Measurements from ENCODE around the gene ANK2. TPM values are rescaled to one million over a fixed set of nuclear protein-coding genes. Genes with fewer than 3 reads are reported as not detected.

ANK2 gene
- total RNA-seq, 2 experiments from 2014 or later = 1.7 to 3.2 TPM

- ChIA-PET CTCF (interaction anchor here (1.0 kb wide), 1 partner anchor 20 kb away, joined by 3 read pairs; no protein-coding TSS in a partner anchor), POLR2A (no interaction called here)
- peaks cover 1% of the 10 kb centered on the region for H3K27me3 Mint-ChIP-seq
- TF ChIP-seq CTCF (IDR thresholded peaks at IDR 0.05) = no peak
- H3K9me3 Mint-ChIP-seq = no peaks in the 10 kb centered on the region
- H3K36me3 Mint-ChIP-seq (ENCODE audit: low read depth) = no peaks in the 10 kb centered on the region
- no peak overlapping the region for H3K4me3 Mint-ChIP-seq
- DNase-seq = no peak
- H3K4me1 Mint-ChIP-seq (ENCODE audit: low read depth) = peaks cover 6% of the 10 kb centered on the region
- intact Hi-C loops (cut with micrococcal nuclease) = no loop called here
- no peak overlapping the region for H3K27ac Mint-ChIP-seq
- ATAC-seq = no peak
Measured at GRCh38 chr4:113145519-113146291, 96.3 kb downstream of the ANK2 start.

DNA sequence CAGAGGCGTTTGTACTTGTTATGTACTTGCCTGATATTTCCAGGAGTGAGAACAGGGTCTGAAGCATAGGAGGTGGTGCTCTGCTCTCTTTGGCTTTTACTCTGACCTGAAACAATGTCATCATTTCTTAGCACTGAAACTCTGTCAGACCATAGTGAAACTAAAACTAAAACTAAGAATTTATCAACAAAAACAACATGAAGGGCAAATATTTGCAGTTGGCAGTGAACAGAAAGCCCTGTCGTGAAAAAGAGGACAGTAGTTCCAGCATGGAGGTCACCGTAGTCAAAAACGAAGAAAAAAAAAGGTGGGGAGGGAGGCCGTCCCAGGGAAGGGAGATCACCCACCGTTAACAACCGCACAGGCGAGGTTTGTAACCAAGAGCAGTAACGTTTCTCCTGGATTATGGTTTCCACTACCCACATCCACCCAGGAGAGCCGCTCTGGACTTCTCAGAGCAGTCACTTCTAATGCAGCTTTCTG lies 97.5 kb downstream of the ANK2 start:
- TF ChIP-seq CTCF (IDR thresholded peaks at IDR 0.05) = no peak
- Mint-ChIP-seq H3K4me3 (peak overlapping the region; percentile 57), H3K4me1 (ENCODE audit: low read depth) (peaks cover 6% of the 10 kb centered on the region), H3K27ac (no peak overlapping the region), H3K36me3 (ENCODE audit: low read depth) (no peaks in the 10 kb centered on the region), H3K9me3 (no peaks in the 10 kb centered on the region), H3K27me3 (peaks cover 1% of the 10 kb centered on the region)
- ATAC-seq (peak; percentile 53), DNase-seq (peak; percentile 2)
- POLR2A ChIA-PET = interaction anchor here (0.6 kb wide), 1 partner anchor 20 kb away, joined by 3 read pairs; no protein-coding TSS in a partner anchor
- CTCF ChIA-PET = interaction anchor here (0.7 kb wide), 1 partner anchor 227 kb away, joined by 3 read pairs; no protein-coding TSS in a partner anchor
- intact Hi-C loops (cut with micrococcal nuclease) = no loop called here

- DNase-seq = no peak
- POLR2A ChIA-PET = no interaction called here
- Mint-ChIP-seq H3K9me3 (no peaks in the 10 kb centered on the region), H3K27me3 (no peaks in the 10 kb centered on the region), H3K36me3 (ENCODE audit: low read depth) (no peaks in the 10 kb centered on the region), H3K4me1 (ENCODE audit: low read depth) (peaks cover 6% of the 10 kb centered on the region), H3K27ac (no peak overlapping the region), H3K4me3 (no peak overlapping the region)
- intact Hi-C loops (cut with micrococcal nuclease) = no loop called here
- CTCF ChIA-PET = interaction anchor here (0.7 kb wide), 1 partner anchor 228 kb away, joined by 3 read pairs; no protein-coding TSS in a partner anchor
- ATAC-seq = no peak
- TF ChIP-seq CTCF (IDR thresholded peaks at IDR 0.05) = no peak
Measured at GRCh38 chr4:113147498-113148111, 98.2 kb downstream of the ANK2 start.

GRCh38 chr4:113148925-113149324 lies 99.5 kb downstream of the ANK2 start:
- DNase-seq = no peak
- Mint-ChIP-seq H3K4me1 (ENCODE audit: low read depth) (peaks cover 6% of the 10 kb centered on the region), H3K4me3 (no peak overlapping the region), H3K36me3 (ENCODE audit: low read depth) (no peaks in the 10 kb centered on the region), H3K9me3 (no peaks in the 10 kb centered on the region), H3K27me3 (no peaks in the 10 kb centered on the region), H3K27ac (no peak overlapping the region)
- ChIA-PET POLR2A (no interaction called here), CTCF (no interaction called here)
- ATAC-seq = no peak
- no peak for TF ChIP-seq CTCF (IDR thresholded peaks at IDR 0.05)
- intact Hi-C loops (cut with micrococcal nuclease) = no loop called here

Measured in activated CD8-positive, alpha-beta T cell treated with anti-CD3 and anti-CD28 coated beads for 36 hours (primary cell).